ENCODE results near the gene COL4A1.
A peak's percentile ranks its signal among the peaks of the same experiment; 100 is the strongest.

DNA sequence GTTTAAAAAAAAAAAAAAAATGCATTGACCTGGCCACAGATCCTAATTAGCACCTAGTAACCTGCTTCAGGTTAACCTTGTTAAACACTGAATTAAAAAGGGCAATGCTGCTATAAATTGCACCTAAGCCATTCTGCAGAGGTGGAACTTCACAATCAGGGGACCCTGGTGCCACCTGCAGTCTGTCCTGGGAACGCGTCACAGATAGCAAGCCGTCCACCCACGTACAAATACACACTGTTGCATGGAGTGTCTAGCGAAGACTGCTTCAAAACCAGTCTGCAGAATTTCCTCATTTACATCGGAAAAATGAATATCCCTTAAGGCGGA lies 169.3 kb downstream of the COL4A1 start:
- TF ChIP-seq, protein P1, sequence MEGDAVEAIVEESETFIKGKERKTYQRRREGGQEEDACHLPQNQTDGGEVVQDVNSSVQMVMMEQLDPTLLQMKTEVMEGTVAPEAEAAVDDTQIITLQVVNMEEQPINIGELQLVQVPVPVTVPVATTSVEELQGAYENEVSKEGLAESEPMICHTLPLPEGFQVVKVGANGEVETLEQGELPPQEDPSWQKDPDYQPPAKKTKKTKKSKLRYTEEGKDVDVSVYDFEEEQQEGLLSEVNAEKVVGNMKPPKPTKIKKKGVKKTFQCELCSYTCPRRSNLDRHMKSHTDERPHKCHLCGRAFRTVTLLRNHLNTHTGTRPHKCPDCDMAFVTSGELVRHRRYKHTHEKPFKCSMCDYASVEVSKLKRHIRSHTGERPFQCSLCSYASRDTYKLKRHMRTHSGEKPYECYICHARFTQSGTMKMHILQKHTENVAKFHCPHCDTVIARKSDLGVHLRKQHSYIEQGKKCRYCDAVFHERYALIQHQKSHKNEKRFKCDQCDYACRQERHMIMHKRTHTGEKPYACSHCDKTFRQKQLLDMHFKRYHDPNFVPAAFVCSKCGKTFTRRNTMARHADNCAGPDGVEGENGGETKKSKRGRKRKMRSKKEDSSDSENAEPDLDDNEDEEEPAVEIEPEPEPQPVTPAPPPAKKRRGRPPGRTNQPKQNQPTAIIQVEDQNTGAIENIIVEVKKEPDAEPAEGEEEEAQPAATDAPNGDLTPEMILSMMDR (IDR thresholded peaks at IDR 0.05; ENCODE audit: insufficient read depth, low read length), result peak; percentile 12
- TF ChIP-seq POLR2AphosphoS5 (IDR thresholded peaks at IDR 0.05; ENCODE audit: low read depth) (no peak), GABPA (IDR thresholded peaks at IDR 0.05; ENCODE audit: low read depth) (no peak), SPI1 (IDR thresholded peaks at IDR 0.05; ENCODE audit: borderline replicate concordance, low read depth) (no peak)
- TF ChIP-seq, protein P2, sequence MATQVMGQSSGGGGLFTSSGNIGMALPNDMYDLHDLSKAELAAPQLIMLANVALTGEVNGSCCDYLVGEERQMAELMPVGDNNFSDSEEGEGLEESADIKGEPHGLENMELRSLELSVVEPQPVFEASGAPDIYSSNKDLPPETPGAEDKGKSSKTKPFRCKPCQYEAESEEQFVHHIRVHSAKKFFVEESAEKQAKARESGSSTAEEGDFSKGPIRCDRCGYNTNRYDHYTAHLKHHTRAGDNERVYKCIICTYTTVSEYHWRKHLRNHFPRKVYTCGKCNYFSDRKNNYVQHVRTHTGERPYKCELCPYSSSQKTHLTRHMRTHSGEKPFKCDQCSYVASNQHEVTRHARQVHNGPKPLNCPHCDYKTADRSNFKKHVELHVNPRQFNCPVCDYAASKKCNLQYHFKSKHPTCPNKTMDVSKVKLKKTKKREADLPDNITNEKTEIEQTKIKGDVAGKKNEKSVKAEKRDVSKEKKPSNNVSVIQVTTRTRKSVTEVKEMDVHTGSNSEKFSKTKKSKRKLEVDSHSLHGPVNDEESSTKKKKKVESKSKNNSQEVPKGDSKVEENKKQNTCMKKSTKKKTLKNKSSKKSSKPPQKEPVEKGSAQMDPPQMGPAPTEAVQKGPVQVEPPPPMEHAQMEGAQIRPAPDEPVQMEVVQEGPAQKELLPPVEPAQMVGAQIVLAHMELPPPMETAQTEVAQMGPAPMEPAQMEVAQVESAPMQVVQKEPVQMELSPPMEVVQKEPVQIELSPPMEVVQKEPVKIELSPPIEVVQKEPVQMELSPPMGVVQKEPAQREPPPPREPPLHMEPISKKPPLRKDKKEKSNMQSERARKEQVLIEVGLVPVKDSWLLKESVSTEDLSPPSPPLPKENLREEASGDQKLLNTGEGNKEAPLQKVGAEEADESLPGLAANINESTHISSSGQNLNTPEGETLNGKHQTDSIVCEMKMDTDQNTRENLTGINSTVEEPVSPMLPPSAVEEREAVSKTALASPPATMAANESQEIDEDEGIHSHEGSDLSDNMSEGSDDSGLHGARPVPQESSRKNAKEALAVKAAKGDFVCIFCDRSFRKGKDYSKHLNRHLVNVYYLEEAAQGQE (IDR thresholded peaks at IDR 0.05; ENCODE audit: insufficient replicate concordance, low read depth), result peak; percentile 7
